Measurements from ENCODE around the gene DPRX. TPM values are rescaled to one million over a fixed set of nuclear protein-coding genes. Genes with fewer than 3 reads are reported as not detected.
"Not testable (repeated sequence)": the region's sequence is repeated elsewhere in the genome, so short reads cannot be mapped to it uniquely, and the experiment has no call there.

Gene DPRX
- total RNA-seq, 3 donors from 2014 or later = not detected

- no peak for ATAC-seq
- Mint-ChIP-seq H3K36me3 (ENCODE audit: insufficient read depth) (no peaks in the 10 kb centered on the region), H3K4me3 (no peak overlapping the region), H3K4me1 (ENCODE audit: low read depth) (no peaks in the 10 kb centered on the region), H3K9me3 (peaks cover 30% of the 10 kb centered on the region), H3K27me3 (ENCODE audit: low read depth) (no peaks in the 10 kb centered on the region)
- DNase-seq = no peak
These were observed 27.5 kb downstream of the DPRX start for GRCh38 chr19:53659292-53659691.

GRCh38 chr19:53660584-53660983, 28.8 kb downstream of the DPRX start:
- ATAC-seq (no peak), DNase-seq (no peak)
- Mint-ChIP-seq H3K4me3 (no peak overlapping the region), H3K9me3 (peaks cover 22% of the 10 kb centered on the region), H3K4me1 (ENCODE audit: low read depth) (no peaks in the 10 kb centered on the region), H3K36me3 (ENCODE audit: insufficient read depth) (no peaks in the 10 kb centered on the region), H3K27me3 (ENCODE audit: low read depth) (no peaks in the 10 kb centered on the region)

- H3K36me3 Mint-ChIP-seq (ENCODE audit: insufficient read depth) = no peaks in the 10 kb centered on the region
- H3K4me1 Mint-ChIP-seq (ENCODE audit: low read depth) = no peaks in the 10 kb centered on the region
- no peak for DNase-seq
- no peak for ATAC-seq
- no peak overlapping the region for H3K4me3 Mint-ChIP-seq
- peaks cover 19% of the 10 kb centered on the region for H3K9me3 Mint-ChIP-seq
- no peaks in the 10 kb centered on the region for H3K27me3 Mint-ChIP-seq (ENCODE audit: low read depth)
These were observed 30.4 kb downstream of the DPRX start for GRCh38 chr19:53662209-53662608.

GRCh38 chr19:53664152-53664551, 32.4 kb downstream of the DPRX start:
- H3K36me3 Mint-ChIP-seq (ENCODE audit: insufficient read depth) = no peaks in the 10 kb centered on the region
- DNase-seq = no peak
- ATAC-seq = no peak
- peaks cover 16% of the 10 kb centered on the region for H3K9me3 Mint-ChIP-seq
- no peaks in the 10 kb centered on the region for H3K4me1 Mint-ChIP-seq (ENCODE audit: low read depth)
- H3K27me3 Mint-ChIP-seq (ENCODE audit: low read depth) = no peaks in the 10 kb centered on the region
- H3K4me3 Mint-ChIP-seq = no peak overlapping the region

- H3K9me3 Mint-ChIP-seq = peaks cover 14% of the 10 kb centered on the region
- no peaks in the 10 kb centered on the region for H3K4me1 Mint-ChIP-seq (ENCODE audit: low read depth)
- ATAC-seq (no peak), DNase-seq (no peak)
- no peaks in the 10 kb centered on the region for H3K27me3 Mint-ChIP-seq (ENCODE audit: low read depth)
- no peaks in the 10 kb centered on the region for H3K36me3 Mint-ChIP-seq (ENCODE audit: insufficient read depth)
- H3K4me3 Mint-ChIP-seq = no peak overlapping the region
These were observed 33.0 kb downstream of the DPRX start for GRCh38 chr19:53664760-53665159.

- not testable (repeated sequence) for H3K36me3 Mint-ChIP-seq (ENCODE audit: insufficient read depth); H3K4me1 Mint-ChIP-seq (ENCODE audit: low read depth); H3K4me3 Mint-ChIP-seq; H3K27me3 Mint-ChIP-seq (ENCODE audit: low read depth); DNase-seq; ATAC-seq
- peaks cover 14% of the 10 kb centered on the region for H3K9me3 Mint-ChIP-seq
These were observed 34.5 kb downstream of the DPRX start for GRCh38 chr19:53666331-53666730.

GRCh38 chr19:53668804-53669203, 37.0 kb downstream of the DPRX start:
- DNase-seq; H3K36me3 Mint-ChIP-seq (ENCODE audit: insufficient read depth); H3K4me1 Mint-ChIP-seq (ENCODE audit: low read depth); H3K4me3 Mint-ChIP-seq; ATAC-seq; H3K27me3 Mint-ChIP-seq (ENCODE audit: low read depth); H3K9me3 Mint-ChIP-seq: not testable (repeated sequence)

- DNase-seq = no peak
- Mint-ChIP-seq H3K4me1 (ENCODE audit: low read depth) (no peaks in the 10 kb centered on the region), H3K36me3 (ENCODE audit: insufficient read depth) (no peaks in the 10 kb centered on the region), H3K4me3 (no peak overlapping the region), H3K27me3 (ENCODE audit: low read depth) (no peaks in the 10 kb centered on the region), H3K9me3 (no peaks in the 10 kb centered on the region)
- ATAC-seq = no peak
These were observed 38.5 kb downstream of the DPRX start for GRCh38 chr19:53670345-53670744.

GRCh38 chr19:53671663-53672062, 39.9 kb downstream of the DPRX start:
- Mint-ChIP-seq H3K36me3 (ENCODE audit: insufficient read depth) (no peaks in the 10 kb centered on the region), H3K9me3 (no peaks in the 10 kb centered on the region), H3K4me3 (no peak overlapping the region), H3K4me1 (ENCODE audit: low read depth) (no peaks in the 10 kb centered on the region), H3K27me3 (ENCODE audit: low read depth) (no peaks in the 10 kb centered on the region)
- ATAC-seq = no peak
- no peak for DNase-seq

Other genes with a start within 250 kb of the DPRX start
- gene ZNF765, start 236.8 kb upstream of the DPRX start, total RNA-seq = 1 to 10 TPM; 6.9 to 7.9 (median 7.1) TPM
- 1 to 10 TPM; 7.8 to 9.0 (median 8.4) TPM for gene ZNF761, start 200.0 kb upstream of the DPRX start, total RNA-seq
- gene ZNF813, start 164.3 kb upstream of the DPRX start, total RNA-seq = 1 to 10 TPM; 3.4 to 5.5 (median 4.6) TPM
- gene ZNF331, start 93.9 kb upstream of the DPRX start, total RNA-seq = 10 to 100 TPM; 15.4 to 17.6 (median 15.7) TPM
- gene NLRP12, start 192.3 kb downstream of the DPRX start, total RNA-seq = not detected
- gene MYADM, start 235.9 kb downstream of the DPRX start, total RNA-seq = 10 to 100 TPM; 11.3 to 12.0 (median 11.6) TPM

Measured in activated T-cell treated with anti-CD3 and anti-CD28 coated beads, Interleukin-2, amount 50 U/mL, for 4 hours (primary cell).